Measurements from ENCODE around the gene BCORL1. TPM values are rescaled to one million over a fixed set of nuclear protein-coding genes. Genes with fewer than 3 reads are reported as not detected.

BCORL1 gene, protein sequence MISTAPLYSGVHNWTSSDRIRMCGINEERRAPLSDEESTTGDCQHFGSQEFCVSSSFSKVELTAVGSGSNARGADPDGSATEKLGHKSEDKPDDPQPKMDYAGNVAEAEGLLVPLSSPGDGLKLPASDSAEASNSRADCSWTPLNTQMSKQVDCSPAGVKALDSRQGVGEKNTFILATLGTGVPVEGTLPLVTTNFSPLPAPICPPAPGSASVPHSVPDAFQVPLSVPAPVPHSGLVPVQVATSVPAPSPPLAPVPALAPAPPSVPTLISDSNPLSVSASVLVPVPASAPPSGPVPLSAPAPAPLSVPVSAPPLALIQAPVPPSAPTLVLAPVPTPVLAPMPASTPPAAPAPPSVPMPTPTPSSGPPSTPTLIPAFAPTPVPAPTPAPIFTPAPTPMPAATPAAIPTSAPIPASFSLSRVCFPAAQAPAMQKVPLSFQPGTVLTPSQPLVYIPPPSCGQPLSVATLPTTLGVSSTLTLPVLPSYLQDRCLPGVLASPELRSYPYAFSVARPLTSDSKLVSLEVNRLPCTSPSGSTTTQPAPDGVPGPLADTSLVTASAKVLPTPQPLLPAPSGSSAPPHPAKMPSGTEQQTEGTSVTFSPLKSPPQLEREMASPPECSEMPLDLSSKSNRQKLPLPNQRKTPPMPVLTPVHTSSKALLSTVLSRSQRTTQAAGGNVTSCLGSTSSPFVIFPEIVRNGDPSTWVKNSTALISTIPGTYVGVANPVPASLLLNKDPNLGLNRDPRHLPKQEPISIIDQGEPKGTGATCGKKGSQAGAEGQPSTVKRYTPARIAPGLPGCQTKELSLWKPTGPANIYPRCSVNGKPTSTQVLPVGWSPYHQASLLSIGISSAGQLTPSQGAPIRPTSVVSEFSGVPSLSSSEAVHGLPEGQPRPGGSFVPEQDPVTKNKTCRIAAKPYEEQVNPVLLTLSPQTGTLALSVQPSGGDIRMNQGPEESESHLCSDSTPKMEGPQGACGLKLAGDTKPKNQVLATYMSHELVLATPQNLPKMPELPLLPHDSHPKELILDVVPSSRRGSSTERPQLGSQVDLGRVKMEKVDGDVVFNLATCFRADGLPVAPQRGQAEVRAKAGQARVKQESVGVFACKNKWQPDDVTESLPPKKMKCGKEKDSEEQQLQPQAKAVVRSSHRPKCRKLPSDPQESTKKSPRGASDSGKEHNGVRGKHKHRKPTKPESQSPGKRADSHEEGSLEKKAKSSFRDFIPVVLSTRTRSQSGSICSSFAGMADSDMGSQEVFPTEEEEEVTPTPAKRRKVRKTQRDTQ (N-terminal part only)
- 0.46 and 1.3 TPM in 2 replicates for total RNA-seq (2014; rRNA removed; shearing (Covaris generic))

- peak; percentile 92 for DNase-seq (ENCODE audit: low spot score)
These were observed at the start of gene BCORL1 for GRCh38 chrX:129982300-129983251. Gene BCORL1 (plus strand): TSS chrX:129982635. CDS start chrX:130005232, 22,597 bp downstream.

GRCh38 chrX:129932821-129933321, 49.6 kb upstream of the BCORL1 start:
- no peak for DNase-seq (ENCODE audit: low spot score)

DNA sequence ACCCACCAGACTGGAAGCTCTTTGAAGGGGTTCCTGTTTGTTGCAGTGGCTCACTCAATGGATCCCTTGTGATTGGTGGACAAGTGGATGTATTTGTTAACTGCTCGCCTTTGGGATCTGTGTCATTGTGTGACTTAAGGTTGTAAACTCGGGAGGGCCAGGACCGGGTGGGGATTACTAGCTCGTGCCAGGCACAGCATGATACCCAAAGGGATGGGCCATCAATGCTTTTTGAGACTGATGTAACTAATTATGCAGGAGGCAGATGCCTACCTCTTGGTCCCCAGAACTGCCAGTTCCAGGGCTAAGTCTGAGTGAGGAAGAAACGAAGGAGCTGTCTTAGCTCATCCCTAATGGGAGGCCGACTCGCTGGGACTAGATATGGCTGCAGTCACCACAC, 48.7 kb upstream of the BCORL1 start:
- DNase-seq (ENCODE audit: low spot score) = no peak

- DNase-seq (ENCODE audit: low spot score) = no peak
These were observed 48.0 kb upstream of the BCORL1 start for GRCh38 chrX:129934461-129934860.

GRCh38 chrX:129934952-129935351, 47.5 kb upstream of the BCORL1 start:
- DNase-seq (ENCODE audit: low spot score) = no peak

GRCh38 chrX:129938081-129938480, 44.4 kb upstream of the BCORL1 start:
- DNase-seq (ENCODE audit: low spot score) = no peak

DNA sequence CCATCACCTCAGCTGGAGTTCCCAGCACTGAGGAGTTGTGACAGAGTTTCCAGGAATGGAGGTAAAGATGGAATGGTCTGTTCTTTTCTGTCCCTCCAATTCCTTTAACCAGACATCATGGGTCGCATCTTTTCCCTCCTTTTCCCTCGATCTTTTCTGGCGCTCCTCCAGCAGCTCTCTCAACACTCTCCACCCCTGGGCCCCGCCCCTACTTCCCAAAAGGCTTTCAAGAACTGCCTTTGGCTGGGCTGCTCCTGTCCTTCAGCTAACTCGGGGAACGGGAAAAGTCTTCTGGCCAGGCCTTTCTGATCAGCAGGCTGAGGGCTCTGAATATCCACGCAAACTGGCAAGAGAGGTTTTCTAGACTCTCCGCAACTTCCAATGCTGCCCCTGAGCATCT, 42.4 kb upstream of the BCORL1 start:
- no peak for DNase-seq (ENCODE audit: low spot score)

DNA sequence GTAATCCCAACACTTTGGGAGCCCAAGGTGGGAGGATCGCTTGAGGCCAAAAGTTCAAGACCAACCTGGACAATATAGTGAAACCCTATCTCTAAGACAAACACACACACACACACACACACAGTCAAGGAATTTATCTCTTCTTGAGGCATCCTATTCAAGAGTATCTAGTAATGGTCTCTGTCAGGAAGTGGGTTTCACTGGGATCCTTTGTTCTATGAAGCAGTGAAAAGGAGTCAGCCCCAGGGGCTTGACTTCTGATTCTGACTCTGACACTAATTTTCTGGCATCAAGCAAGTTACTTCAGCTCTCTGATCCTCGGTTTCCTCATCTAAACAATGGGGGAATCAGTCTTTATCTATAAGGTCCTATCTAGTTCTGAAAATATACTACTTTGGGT, 41.7 kb upstream of the BCORL1 start:
- DNase-seq (ENCODE audit: low spot score) = no peak

DNA sequence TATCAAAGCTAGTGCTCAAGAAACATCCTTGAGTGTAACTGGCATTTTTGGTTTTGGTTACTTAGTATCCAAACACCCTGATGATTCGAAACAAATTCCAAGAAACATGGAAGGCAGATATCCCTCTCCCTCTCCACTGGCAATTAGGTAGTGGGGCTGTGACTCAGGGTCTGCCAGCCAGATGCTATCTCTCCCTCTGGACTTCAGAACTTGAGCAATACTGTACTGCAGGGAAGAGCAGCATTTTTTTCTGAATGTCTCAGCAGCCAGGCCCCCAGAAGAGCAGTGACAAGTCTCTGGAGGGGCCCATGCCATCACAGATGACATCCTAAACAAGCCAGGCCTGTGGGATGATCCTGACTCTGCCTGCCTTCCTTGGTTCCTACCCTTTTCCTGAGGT, 37.3 kb upstream of the BCORL1 start:
- DNase-seq (ENCODE audit: low spot score) = no peak

DNA sequence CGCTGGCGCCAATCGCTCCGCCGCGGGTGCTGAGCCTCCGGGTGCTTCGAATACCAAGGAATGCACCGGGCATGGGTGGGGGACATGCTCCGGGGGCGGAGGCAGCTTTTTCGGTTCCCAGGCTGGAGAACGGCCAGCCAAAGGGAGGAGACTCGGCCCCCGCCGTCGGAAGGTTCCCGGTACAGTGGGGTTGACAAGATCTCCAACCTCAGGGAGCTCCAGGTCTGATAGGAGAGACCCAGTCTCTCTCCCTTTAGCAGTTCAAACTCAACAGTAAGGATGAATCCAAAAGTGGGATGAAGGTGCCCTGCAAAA, 29.1 kb upstream of the BCORL1 start:
- DNase-seq (ENCODE audit: low spot score) = no peak

- DNase-seq (ENCODE audit: low spot score) = no peak
These were observed 28.6 kb upstream of the BCORL1 start for GRCh38 chrX:129953881-129954280.

- DNase-seq (ENCODE audit: low spot score) = no peak
These were observed 27.6 kb upstream of the BCORL1 start for GRCh38 chrX:129954804-129955203.

GRCh38 chrX:129955682-129956081, 26.8 kb upstream of the BCORL1 start:
- no peak for DNase-seq (ENCODE audit: low spot score)

GRCh38 chrX:129956145-129956544, 26.3 kb upstream of the BCORL1 start:
- no peak for DNase-seq (ENCODE audit: low spot score)

DNA sequence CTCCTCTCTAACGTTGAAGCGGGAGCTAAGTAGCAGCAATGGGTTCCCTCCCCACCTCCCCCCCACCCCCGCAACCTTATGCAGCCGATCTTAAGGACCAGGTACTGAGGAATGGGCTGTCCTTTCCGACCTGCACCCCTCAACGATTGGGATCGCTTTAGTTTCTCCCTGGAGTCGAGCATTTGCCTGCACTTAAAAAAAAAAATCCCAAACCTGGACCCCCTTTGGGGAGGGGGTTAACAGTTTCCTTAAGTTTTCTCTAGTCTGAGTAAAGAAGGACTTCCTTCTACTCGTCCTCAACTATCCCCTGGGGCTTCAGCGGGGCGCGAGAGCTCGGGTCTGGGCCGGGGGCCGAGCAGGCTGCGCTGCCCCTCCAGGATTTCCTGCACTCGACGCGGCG, 25.7 kb upstream of the BCORL1 start:
- DNase-seq (ENCODE audit: low spot score) = no peak

GRCh38 chrX:129957241-129958082, 25.0 kb upstream of the BCORL1 start:
- DNase-seq (ENCODE audit: low spot score) = no peak

DNA sequence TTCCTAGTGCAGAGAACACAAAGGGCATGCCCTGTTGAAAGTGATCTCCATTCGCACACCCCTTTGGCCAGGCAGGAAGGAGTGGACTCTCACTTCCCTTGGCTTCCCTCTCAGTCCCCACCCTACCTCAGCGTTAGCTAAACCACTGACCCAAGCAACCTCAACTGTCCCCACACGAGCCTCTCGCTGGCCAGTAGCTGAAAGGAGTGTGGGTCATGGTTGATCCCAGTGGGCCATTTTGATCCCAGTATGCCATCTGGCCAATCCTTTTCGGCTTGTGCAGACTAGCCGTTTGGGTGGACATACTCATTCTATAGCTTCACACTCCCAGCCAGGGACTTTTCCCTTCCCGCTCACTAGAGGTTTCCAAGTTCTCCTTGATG, 24.4 kb upstream of the BCORL1 start:
- DNase-seq (ENCODE audit: low spot score) = no peak

GRCh38 chrX:129958814-129959492, 23.5 kb upstream of the BCORL1 start:
- peak; percentile 22 for DNase-seq (ENCODE audit: low spot score)

GRCh38 chrX:129959493-129959832, 23.0 kb upstream of the BCORL1 start:
- no peak for DNase-seq (ENCODE audit: low spot score)
